Vagina (tissue), 2 donors: ENCODE results near the gene PGLYRP2.

Experiments
- CTCF ChIP-seq, 3 experiments: fragments of 450-650 bp in 2 of 3; fragments of 200-600 bp in 1 of 3; sonication (generic) in 1 of 3; IDR thresholded peaks; one replicate each; pipeline ENCODE4 v1.5.1; 2017 to 2019; ENCODE audit warnings: antibody characterized with exemption in 3 of 3, mild to moderate bottlenecking in 2 of 3, moderate library complexity in 2 of 3
- POLR2A ChIP-seq, 2 donors: fragments of 450-650 bp; IDR thresholded peaks; one replicate each; pipeline ENCODE4 v1.6.1; 2017; ENCODE audit warnings: antibody characterized with exemption in 2 of 2, mild to moderate bottlenecking in 2 of 2, moderate library complexity in 2 of 2

- no peak for TF ChIP-seq CTCF (IDR thresholded peaks at IDR 0.05)
- no peak for TF ChIP-seq POLR2A (IDR thresholded peaks at IDR 0.05)
Observed at GRCh38 chr19:15466851-15467733, 12.2 kb downstream of the PGLYRP2 start.
